GM21825 (cell line): ENCODE data around the gene DCUN1D2.
"Not testable (repeated sequence)": the region's sequence is repeated elsewhere in the genome, so short reads cannot be mapped to it uniquely, and the experiment has no call there.

ENCODE experiments used
- ATAC-seq: cut with Tn5 transposase; IDR thresholded peaks from one replicate; pipeline ENCODE4 v1.9.1; 2021; ENCODE audit warnings: mild to moderate bottlenecking, moderate library complexity; ENCODE audit not compliant: unreplicated experiment

DCUN1D2 gene

GRCh38 chr13:113490496-113491417, at the start of gene DCUN1D2:
DCUN1D2 (minus strand) TSS chr13:113490711; CDS start chr13:113490669, 42 bp downstream.
- peak; percentile 77 for ATAC-seq

DNA sequence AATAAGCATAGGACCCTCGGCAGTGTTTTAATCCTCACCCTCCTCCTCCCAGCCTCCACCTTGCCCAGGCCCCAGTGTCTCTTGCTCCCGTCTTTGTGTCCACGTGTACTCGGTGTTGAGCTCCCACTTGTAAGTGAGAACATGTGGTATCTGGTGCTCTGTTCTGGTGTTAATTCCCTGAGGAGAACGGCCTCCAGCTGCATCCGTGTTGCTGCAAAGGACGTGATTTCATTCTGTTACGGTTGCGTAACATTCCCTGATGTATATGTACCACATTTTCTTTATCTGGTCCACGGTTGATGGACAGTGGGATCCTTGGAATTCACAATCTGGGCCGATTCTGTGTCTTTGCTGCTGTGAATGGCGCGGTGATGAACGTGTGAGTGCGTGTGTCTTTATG, 49.3 kb upstream of the DCUN1D2 start:
- ATAC-seq = no peak

DNA sequence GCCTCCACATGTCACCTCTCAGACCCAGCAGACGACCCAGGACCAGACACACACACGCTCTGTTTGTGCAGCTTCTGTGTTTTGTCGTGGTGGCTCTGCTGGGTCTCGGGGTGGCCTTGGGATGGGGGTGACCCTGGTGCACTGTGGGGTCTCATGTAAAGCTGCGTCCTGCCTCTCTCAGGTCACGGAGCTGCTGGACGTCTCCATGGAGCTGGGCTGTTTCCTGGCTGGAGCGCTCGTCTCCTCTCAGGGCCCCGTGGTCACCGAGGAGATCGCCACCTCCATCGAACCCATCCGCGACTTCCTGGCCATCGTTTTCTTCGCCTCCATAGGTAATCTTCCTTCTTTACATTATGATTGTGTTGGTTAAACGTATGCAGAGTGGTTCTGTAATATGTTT, 48.7 kb upstream of the DCUN1D2 start:
- no peak for ATAC-seq

DNA sequence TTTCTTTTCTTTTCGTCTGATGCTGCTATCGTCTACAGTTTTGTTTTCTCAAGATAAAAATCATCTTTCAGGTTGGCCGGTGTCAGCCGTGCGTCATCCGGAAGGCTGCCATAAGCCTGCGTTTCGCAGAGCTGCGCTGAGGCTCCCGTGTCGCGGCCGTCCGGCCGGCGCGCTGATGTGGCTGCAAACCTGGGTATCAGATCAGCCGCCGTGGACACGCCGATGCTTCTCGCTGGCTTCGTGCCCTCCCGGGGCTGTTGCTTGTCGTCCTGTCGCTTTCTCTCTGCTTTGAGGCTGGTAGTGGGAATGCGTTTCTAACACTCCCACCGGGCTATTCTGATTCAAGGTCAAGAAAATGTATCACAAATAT, 48.2 kb upstream of the DCUN1D2 start:
- ATAC-seq = no peak

DNA sequence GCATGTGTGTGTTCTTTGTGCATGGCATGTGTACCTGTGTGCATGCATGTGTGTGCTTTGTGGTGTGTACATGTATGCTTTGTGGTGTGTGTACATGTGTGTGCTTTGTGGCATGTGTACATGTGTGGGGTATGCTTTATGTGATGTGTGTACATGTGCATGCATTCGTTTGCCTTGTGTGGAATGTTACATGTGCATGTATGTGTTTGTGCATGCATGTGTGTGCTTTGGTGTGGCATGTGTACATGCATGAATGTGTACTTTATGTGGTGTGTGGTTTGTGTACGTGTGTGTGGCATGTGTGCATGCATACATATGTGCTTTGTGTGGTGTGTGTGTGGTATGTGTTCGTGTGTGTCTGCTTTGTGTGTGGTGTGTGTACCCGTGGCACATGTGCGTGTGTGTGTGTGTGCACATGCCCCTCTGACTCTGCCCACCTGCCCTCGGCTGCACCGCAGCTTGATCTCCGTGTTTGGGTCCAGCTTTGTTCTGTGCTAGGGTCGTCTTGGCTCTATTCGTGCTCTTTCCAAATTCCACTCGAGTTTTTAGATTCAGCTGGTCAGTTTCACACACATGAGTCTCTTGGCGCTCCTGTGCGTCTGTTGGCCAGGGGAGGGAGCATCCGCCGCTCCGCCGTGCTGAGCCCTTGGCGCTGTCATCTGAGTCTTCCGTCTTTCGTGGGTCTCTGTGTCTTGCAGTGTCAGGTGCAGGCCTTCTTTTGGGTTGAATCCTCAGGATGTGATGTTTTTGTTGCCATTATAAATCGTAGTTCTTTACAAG, 47.6 kb upstream of the DCUN1D2 start:
- ATAC-seq = no peak

DNA sequence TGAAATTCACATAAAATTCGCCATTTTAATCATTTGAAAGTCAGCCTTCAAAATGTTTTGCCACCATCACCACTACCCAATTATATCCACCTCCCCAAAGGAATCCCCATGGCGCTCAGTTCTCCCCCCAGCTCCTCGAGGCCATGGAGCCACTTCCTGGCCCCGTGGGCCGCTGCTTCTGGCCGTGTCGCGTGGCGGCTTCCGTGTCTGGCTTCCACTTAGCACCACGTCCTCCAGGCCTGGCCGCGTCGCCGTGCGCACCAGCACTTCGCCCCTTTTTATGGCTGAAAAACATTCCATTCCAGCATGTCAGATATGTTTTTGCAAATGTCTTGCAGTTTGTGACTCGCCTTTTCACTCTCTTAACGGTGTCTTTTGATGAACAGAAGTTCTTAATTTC, 46.7 kb upstream of the DCUN1D2 start:
- ATAC-seq = no peak

DNA sequence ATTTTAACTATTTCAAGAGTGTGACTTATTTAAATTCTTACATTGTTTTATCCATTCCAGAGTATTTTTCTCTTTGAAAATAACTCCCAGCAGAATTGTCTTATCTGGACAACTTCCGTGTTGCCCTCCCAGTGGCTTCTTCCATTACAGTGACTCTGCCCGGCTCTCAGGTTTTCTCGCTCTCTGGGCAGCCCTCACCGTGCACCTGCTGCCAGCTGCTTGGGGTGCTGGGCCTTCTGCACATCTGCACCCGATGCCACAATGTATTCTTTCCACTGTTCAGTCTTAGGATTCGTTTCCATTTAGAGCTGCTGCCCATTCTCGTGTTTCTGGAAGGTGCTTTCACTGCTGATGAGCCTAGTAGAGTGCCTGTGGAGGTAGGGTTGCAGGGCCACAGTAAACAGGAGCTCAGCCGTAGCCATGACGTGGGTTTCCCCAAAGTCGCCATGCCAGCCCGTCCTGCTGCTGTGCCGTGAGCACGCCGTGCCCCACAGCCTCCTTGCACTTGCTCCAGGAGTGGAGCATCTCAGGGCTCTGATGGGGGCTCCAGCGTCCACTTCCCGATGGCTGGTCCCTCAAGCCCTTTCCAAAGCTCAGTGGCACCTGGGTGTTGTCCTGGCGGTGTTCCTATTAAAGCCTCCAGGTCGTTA, 46.1 kb upstream of the DCUN1D2 start:
- ATAC-seq = no peak

GRCh38 chr13:113535381-113535781, 44.9 kb upstream of the DCUN1D2 start:
- no peak for ATAC-seq

- ATAC-seq = no peak
Observed at GRCh38 chr13:113534236-113534860, 43.8 kb upstream of the DCUN1D2 start.

DNA sequence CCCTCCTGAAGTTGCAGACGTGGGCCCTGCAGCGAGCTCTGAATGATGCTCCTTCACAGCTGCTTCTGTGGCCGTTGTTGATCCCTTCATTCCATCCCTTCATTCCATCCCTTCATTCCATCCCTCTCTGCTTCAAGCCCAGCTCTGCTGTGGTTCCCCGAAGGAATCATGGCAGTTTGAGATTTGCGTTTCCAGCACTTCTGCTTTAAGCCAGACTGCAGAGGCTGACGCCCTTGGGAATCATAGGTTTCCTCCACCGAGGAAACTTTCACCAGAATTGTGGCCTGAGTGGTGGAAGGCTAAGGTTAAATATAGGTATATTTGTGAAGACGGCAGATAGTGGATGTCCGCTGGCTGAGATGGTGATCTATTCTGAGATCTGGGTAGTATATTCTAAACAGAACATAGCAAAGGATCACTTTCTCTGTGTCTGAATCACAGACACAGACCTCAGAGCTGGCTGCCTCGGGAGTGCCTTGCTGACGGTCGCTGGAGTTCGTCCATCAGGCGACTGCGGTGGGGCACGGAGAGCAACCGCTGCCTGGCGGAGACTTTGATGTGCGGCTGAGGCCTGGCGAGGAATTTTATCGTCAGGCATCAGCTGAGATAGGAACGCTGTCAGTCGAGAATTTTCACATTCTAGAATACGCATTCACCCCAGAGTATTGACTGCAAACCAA, 42.8 kb upstream of the DCUN1D2 start:
- no peak for ATAC-seq

DNA sequence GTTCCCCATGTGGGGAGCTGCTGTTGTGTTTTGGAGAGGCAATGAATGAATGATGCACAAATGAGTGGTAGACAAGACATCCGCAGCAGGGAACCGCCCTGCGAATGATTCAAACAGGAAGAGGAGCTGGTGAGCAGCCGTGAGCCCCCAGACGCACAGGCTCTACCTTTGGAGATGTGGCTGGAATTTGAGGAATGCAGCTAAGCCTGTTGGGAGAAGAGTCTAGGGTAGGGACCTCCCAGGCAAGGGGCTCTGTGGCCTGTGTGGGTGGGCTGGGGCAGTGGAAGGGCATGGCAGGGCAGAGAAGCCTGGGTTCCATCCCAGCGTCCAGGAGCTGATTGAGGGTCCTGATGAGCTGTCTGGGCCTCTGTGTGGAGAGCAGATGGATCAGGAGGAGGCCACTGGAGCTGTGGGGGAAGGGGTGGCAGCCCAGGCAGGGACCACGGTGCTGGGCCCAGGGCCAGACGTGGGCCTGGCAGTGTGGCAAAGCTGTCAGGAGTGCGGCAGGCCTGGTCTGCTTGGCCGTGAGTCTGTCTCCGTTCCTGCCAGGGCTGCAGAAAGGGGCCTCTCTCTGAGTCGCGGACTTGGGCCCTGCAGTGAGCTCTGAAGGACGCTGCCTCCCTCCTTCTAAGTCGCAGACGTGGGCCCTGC, 41.8 kb upstream of the DCUN1D2 start:
- no peak for ATAC-seq

- no peak for ATAC-seq
Observed at GRCh38 chr13:113531041-113531873, 40.7 kb upstream of the DCUN1D2 start.

DNA sequence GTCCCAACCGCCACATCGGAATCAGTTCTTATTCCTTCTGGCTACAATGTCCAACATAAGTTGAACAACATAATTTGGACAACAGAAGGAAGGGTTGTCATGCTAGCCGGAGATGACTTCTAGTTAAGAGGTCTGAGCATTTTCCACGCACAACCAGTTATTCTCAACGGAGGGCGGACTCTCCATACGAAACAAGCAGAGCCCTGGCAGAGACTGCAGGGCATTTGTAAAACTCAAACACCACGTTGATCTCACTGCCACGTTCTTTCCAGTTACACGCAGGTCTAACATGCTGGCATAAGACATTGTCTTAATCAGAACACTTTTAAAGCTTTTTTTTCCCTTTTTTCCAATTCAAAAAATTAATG, 38.3 kb upstream of the DCUN1D2 start:
- no peak for ATAC-seq

- no peak for ATAC-seq
Observed at GRCh38 chr13:113528101-113528812, 37.7 kb upstream of the DCUN1D2 start.

DNA sequence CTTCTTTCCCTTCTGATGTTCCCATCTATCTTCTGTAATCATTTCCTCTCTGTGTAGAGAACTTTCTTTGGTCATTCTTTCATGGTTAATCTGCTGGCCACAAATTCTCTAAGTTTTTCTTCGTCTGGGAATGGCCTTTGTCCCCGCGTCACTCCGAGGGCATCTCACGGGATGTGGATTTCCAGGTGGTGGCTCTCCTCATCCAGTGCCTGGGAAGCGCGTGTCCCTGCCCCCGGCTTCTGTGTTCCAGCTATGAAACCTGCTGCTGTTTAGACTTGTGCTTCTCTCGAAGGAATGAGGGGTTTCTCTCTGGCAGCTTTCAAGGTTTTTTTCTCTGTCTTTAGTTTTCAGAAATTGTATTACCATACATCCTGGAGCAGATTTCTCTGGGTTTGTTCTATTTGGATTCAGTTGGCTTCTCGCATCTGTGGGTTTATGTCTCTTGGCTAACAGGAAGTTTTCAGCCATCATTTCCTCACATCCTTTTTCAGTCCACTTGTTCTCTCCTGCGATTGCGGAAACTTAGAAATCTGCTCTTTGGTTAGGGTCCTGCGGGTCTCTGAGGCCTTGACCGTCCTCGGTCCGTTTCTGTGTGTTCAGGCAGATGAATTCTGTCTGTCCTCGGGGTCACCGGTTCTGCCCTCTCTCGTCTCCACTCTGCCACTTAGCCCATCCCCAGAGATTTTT, 36.9 kb upstream of the DCUN1D2 start:
- ATAC-seq = no peak

GRCh38 chr13:113526466-113527220, 36.1 kb upstream of the DCUN1D2 start:
- no peak for ATAC-seq

GRCh38 chr13:113522438-113522837, 31.9 kb upstream of the DCUN1D2 start:
- not testable (repeated sequence) for ATAC-seq
